HepG2 (cell line): ENCODE results near the gene ARHGAP21.

ENCODE experiments used
- CTCF ChIP-seq: sonication (generic); formaldehyde crosslinking; IDR thresholded peaks from 2 replicates; pipeline ENCODE4 v1.5.0; 2020; ENCODE audit warnings: mild to moderate bottlenecking, missing genetic modification reagents, moderate library complexity
- DPF2 ChIP-seq: sonication (generic); formaldehyde crosslinking; IDR thresholded peaks from 2 replicates; pipeline ENCODE4 v1.4.0; 2020; ENCODE audit warnings: mild to moderate bottlenecking, low read depth, missing genetic modification reagents, borderline replicate concordance
- NFE2L2 ChIP-seq: fragments of 150-350 bp; IDR thresholded peaks from 2 replicates; pipeline ENCODE4 v1.6.1; 2014; ENCODE audit warnings: low read length
- RNF2 ChIP-seq: fragments of 450-650 bp; conservative IDR thresholded peaks from 2 replicates; pipeline ENCODE4 v1.6.1; 2016; ENCODE audit warnings: low read depth
- YY1 ChIP-seq: IDR thresholded peaks from 2 replicates; pipeline ENCODE4 v1.6.1; 2011; ENCODE audit warnings: low read length, low read depth, moderate library complexity, mild to moderate bottlenecking; ENCODE audit not compliant: insufficient read depth, insufficient replicate concordance
- ZNF703 ChIP-seq: sonication (generic); formaldehyde crosslinking; IDR thresholded peaks from 2 replicates; pipeline ENCODE4 v1.5.1; 2020; ENCODE audit warnings: missing genetic modification reagents, mild to moderate bottlenecking, moderate library complexity, borderline replicate concordance

GRCh38 chr10:24571870-24572450 is 151.7 kb downstream of the ARHGAP21 start:
- TF ChIP-seq YY1, result no peak
- TF ChIP-seq CTCF (CRISPR knock-in tag), result no peak
- no peak for TF ChIP-seq NFE2L2
- TF ChIP-seq DPF2 (CRISPR knock-in tag), result no peak
- TF ChIP-seq ZNF703 (CRISPR knock-in tag), result no peak
- TF ChIP-seq RNF2, result no peak
